H1 (cell line): ENCODE measurements around the gene METTL5. TPM values are rescaled to one million over a fixed set of nuclear protein-coding genes. Genes with fewer than 3 reads are reported as not detected.

Experiments
- CTCF ChIA-PET: fragments of 300-600 bp; sonication (Branson Sonifier 250); formaldehyde crosslinking; loops from one replicate; lab custom pipeline; 2021; ENCODE audit not compliant: partially characterized antibody; lab: Charles Lee
- POLR2A ChIA-PET: fragments of 300-600 bp; sonication (Branson Sonifier 250); formaldehyde crosslinking; loops from one replicate; lab custom pipeline; 2021; ENCODE audit warnings: inconsistent platforms; ENCODE audit not compliant: partially characterized antibody; lab: Charles Lee
- DNase-seq, 2 experiments: peaks; one replicate each; pipeline versions ENCODE4 v3.0.0 to v3.0.0-alpha.2; 2010 to 2022; ENCODE audit warnings: low spot score in 2 of 2, low read depth in 1 of 2, mixed read lengths in 1 of 2
- FAIRE-seq: peaks from 2 replicates; lab custom pipeline; 2011; peaks lifted over from hg19 to GRCh38; lab: Jason Lieb, UNC
- H2AFZ ChIP-seq: 2 replicates; pipeline ENCODE4 v1.8.1; 2012; ENCODE audit warnings: low read length, inconsistent platforms
- H2AK5ac ChIP-seq: 2 replicates; pipeline ENCODE4 v1.6.1; 2013; ENCODE audit warnings: low read depth, low read length
- H2BK120ac ChIP-seq: replicated peaks from 2 replicates; pipeline ENCODE3; 2013; ENCODE audit warnings: low read depth, low read length, inconsistent platforms
- H2BK12ac ChIP-seq: 2 replicates; pipeline ENCODE4 v1.6.1; 2013; ENCODE audit warnings: low read depth, low read length
- H2BK15ac ChIP-seq: 2 replicates; pipeline ENCODE4 v1.6.1; 2013; ENCODE audit warnings: low read length
- H2BK20ac ChIP-seq: 2 replicates; pipeline ENCODE4 v1.6.1; 2013; ENCODE audit warnings: low read length
- H2BK5ac ChIP-seq: 2 replicates; pipeline ENCODE4 v1.6.1; 2013; ENCODE audit warnings: low read depth, low read length
- H3K14ac ChIP-seq: 2 replicates; pipeline ENCODE4 v1.6.1; 2013; ENCODE audit warnings: inconsistent platforms; ENCODE audit not compliant: insufficient read length
- H3K18ac ChIP-seq: 2 replicates; pipeline ENCODE4 v1.6.1; 2013; ENCODE audit warnings: low read length; ENCODE audit errors: extremely low read depth
- H3K23ac ChIP-seq: 2 replicates; pipeline ENCODE4 v1.6.1; 2013; ENCODE audit warnings: inconsistent platforms; ENCODE audit not compliant: insufficient read length
- H3K23me2 ChIP-seq: 2 replicates; pipeline ENCODE4 v1.6.1; 2013; ENCODE audit warnings: low read depth, low read length
- H3K27ac ChIP-seq: 2 replicates; pipeline ENCODE4 v1.6.1; 2011; ENCODE audit warnings: low read depth, low read length, inconsistent platforms
- H3K27me3 ChIP-seq, 4 experiments: replicated peaks in 1 of 4; 1 replicate in 1 of 4; 2 replicates in 3 of 4; pipeline versions ENCODE4 v1.6.1 to v1.8.1; 2011 to 2013; ENCODE audit warnings: low read length in 3 of 4, mild to moderate bottlenecking in 3 of 4, inconsistent platforms in 2 of 4, mixed read lengths in 2 of 4, moderate library complexity in 1 of 4; ENCODE audit not compliant: control insufficient read depth in 3 of 4, insufficient read depth in 3 of 4; ENCODE audit errors: extremely low read depth in 1 of 4
- H3K36me3 ChIP-seq, 4 experiments: 2 replicates each; pipeline versions ENCODE4 v1.6.1 to v1.8.1; 2011 to 2013; ENCODE audit warnings: mild to moderate bottlenecking in 4 of 4, low read length in 3 of 4, moderate library complexity in 2 of 4, control low read depth in 1 of 4, inconsistent platforms in 1 of 4; ENCODE audit not compliant: insufficient read depth in 4 of 4, control insufficient read depth in 2 of 4
- H3K4ac ChIP-seq: replicated peaks from 2 replicates; pipeline ENCODE3; 2013; ENCODE audit warnings: low read length, low read depth, mixed read lengths, inconsistent platforms; ENCODE audit not compliant: insufficient read length
- H3K4me1 ChIP-seq, 4 experiments: replicated peaks in 1 of 4; 1 replicate in 1 of 4; 2 replicates in 3 of 4; pipeline versions ENCODE4 v1.6.1 to v1.8.1; 2011 to 2013; ENCODE audit warnings: low read length in 3 of 4, inconsistent platforms in 2 of 4, mixed read lengths in 1 of 4; ENCODE audit not compliant: insufficient read depth in 4 of 4, control insufficient read depth in 3 of 4
- H3K4me2 ChIP-seq, 2 experiments: 2 replicates each; pipeline versions ENCODE4 v1.6.1 to v1.8.1; 2011 to 2013; ENCODE audit warnings: low read depth in 2 of 2, low read length in 2 of 2, control low read depth in 1 of 2, inconsistent platforms in 1 of 2, mild to moderate bottlenecking in 1 of 2; ENCODE audit not compliant: insufficient read depth in 1 of 2
- H3K4me3 ChIP-seq, 4 experiments: fragments of 200-600, 300-600 bp in 1 of 4; sonication (generic), shearing (Covaris generic), sonication (Bioruptor Twin) in 1 of 4; 2 replicates each; pipeline versions ENCODE4 v1.5.1 to v1.8.1; 2011 to 2016; ENCODE audit warnings: low read length in 4 of 4, low read depth in 3 of 4, control low read depth in 2 of 4, inconsistent platforms in 2 of 4, mild to moderate bottlenecking in 2 of 4, mixed read lengths in 1 of 4, moderate library complexity in 1 of 4; ENCODE audit not compliant: insufficient read depth in 2 of 4; ENCODE audit errors: extremely low read depth in 1 of 4
- H3K56ac ChIP-seq: replicated peaks from 2 replicates; pipeline ENCODE3; 2013; ENCODE audit warnings: low read depth, mild to moderate bottlenecking, mixed read lengths, low read length, inconsistent platforms; ENCODE audit not compliant: insufficient read length
- H3K79me1 ChIP-seq: 2 replicates; pipeline ENCODE4 v1.6.1; 2013; ENCODE audit warnings: low read depth, low read length, control low read depth
- H3K79me2 ChIP-seq, 2 experiments: 2 replicates each; pipeline versions ENCODE4 v1.6.1 to v1.8.1; 2012 to 2013; ENCODE audit warnings: low read length in 2 of 2, mild to moderate bottlenecking in 2 of 2, inconsistent platforms in 1 of 2; ENCODE audit not compliant: insufficient read depth in 2 of 2, control insufficient read depth in 1 of 2
- H3K9ac ChIP-seq, 4 experiments: replicated peaks in 1 of 4; 1 replicate in 1 of 4; 2 replicates in 3 of 4; pipeline versions ENCODE4 v1.6.1 to v1.8.1; 2011 to 2013; ENCODE audit warnings: low read depth in 3 of 4, low read length in 3 of 4, control low read depth in 2 of 4, mild to moderate bottlenecking in 2 of 4, moderate library complexity in 2 of 4, inconsistent platforms in 1 of 4; ENCODE audit errors: extremely low read depth in 1 of 4
- H3K9me3 ChIP-seq, 2 experiments: 2 replicates each; pipeline versions ENCODE4 v1.6.1 to v1.8.1; 2012 to 2013; ENCODE audit warnings: mild to moderate bottlenecking in 2 of 2, moderate library complexity in 2 of 2, control low read depth in 1 of 2, inconsistent platforms in 1 of 2, low read depth in 1 of 2, low read length in 1 of 2, mixed read lengths in 1 of 2; ENCODE audit not compliant: insufficient read depth in 2 of 2
- H4K20me1 ChIP-seq, 2 experiments: replicated peaks in 1 of 2; 2 replicates each; pipeline versions ENCODE3 to v1.8.1; 2011 to 2013; ENCODE audit warnings: inconsistent platforms in 2 of 2, low read length in 2 of 2, mild to moderate bottlenecking in 1 of 2; ENCODE audit not compliant: insufficient read depth in 2 of 2, control insufficient read depth in 1 of 2
- H4K5ac ChIP-seq: 2 replicates; pipeline ENCODE4 v1.6.1; 2013; ENCODE audit warnings: low read length, low read depth, mixed read lengths, inconsistent platforms; ENCODE audit not compliant: insufficient read length
- H4K8ac ChIP-seq: 2 replicates; pipeline ENCODE4 v1.8.0; 2013; ENCODE audit warnings: mild to moderate bottlenecking, moderate library complexity, low read length, inconsistent platforms; ENCODE audit not compliant: insufficient read depth; ENCODE audit errors: extremely low read depth
- H4K91ac ChIP-seq: replicated peaks from 2 replicates; pipeline ENCODE3; 2013; ENCODE audit warnings: low read length, mixed read lengths, inconsistent platforms; ENCODE audit not compliant: insufficient read length
- CBX5 ChIP-seq: fragments of 300-800, 300-1000 bp; sonication (generic); IDR thresholded peaks from 2 replicates; pipeline ENCODE4 v1.7.1; 2016; ENCODE audit warnings: antibody characterized with exemption, low read length, low read depth
- EZH2 ChIP-seq: fragments of 200-600 bp; sonication (generic); IDR thresholded peaks from 2 replicates; pipeline ENCODE4 v1.7.1; 2012; ENCODE audit warnings: low read depth, mild to moderate bottlenecking, moderate library complexity, low read length, inconsistent platforms; ENCODE audit not compliant: severe bottlenecking
- HDAC2 ChIP-seq, 2 experiments: fragments of 300-600 bp in 1 of 2; sonication (generic) in 1 of 2; IDR thresholded peaks; 2 replicates each; pipeline ENCODE4 v1.6.1; 2011 to 2012; ENCODE audit warnings: low read depth in 2 of 2, low read length in 2 of 2, mild to moderate bottlenecking in 2 of 2, moderate library complexity in 2 of 2, borderline replicate concordance in 1 of 2, inconsistent platforms in 1 of 2
- HDAC6 ChIP-seq: IDR thresholded peaks from one replicate; pipeline ENCODE4 v1.7.1; 2012; ENCODE audit warnings: low read depth, mild to moderate bottlenecking, inconsistent platforms, low read length, moderate library complexity
- NANOG ChIP-seq: IDR thresholded peaks from 2 replicates; pipeline ENCODE4 v1.6.1; 2011; ENCODE audit warnings: low read length, low read depth, mild to moderate bottlenecking, inconsistent platforms; ENCODE audit not compliant: insufficient read depth, poor library complexity, severe bottlenecking
- RFX5 ChIP-seq: IDR thresholded peaks from 2 replicates; pipeline ENCODE4 v1.6.1; 2011; ENCODE audit warnings: low read depth, low read length, improper control_type of control experiment, borderline replicate concordance
- RNF2 ChIP-seq: fragments of 200-900, 300-1000 bp; sonication (generic); IDR thresholded peaks from 2 replicates; pipeline ENCODE4 v1.7.1; 2016; ENCODE audit warnings: borderline replicate concordance, low read depth, mild to moderate bottlenecking, antibody characterized with exemption, low read length; ENCODE audit not compliant: poor library complexity, severe bottlenecking; ENCODE audit errors: missing control alignments
- ZNF274 ChIP-seq: IDR thresholded peaks from 2 replicates; pipeline ENCODE4 v1.7.0; 2012; ENCODE audit warnings: low read length, borderline replicate concordance; ENCODE audit errors: extremely low read depth
- WGBS, 2 experiments: shearing (Covaris generic) in 1 of 2; methylation state at CpG; one replicate each; pipeline versions ENCODE4 v1.1.6 to v1.1.7; 2013 to 2015; ENCODE audit warnings: low lambda C conversion rate in 2 of 2, mixed read lengths in 2 of 2, inconsistent platforms in 1 of 2, low coverage in 1 of 2, missing lambda C conversion rate in 1 of 2; ENCODE audit not compliant: insufficient replicate concordance in 2 of 2, insufficient coverage in 1 of 2, insufficient read length in 1 of 2; ENCODE audit errors: extremely low coverage in 1 of 2, missing lambda C conversion rate in 1 of 2; 5-methylcytosine and 5-hydroxymethylcytosine counted together
- polyA plus RNA-seq, 7 experiments: library from polyadenylated mRNA; depleted of rRNA in 3 of 7; stranded (reverse) in 5 of 7; unstranded in 2 of 7; fragments of >200 nt in 5 of 7; fragments of 200-250 nt in 2 of 7; gene quantifications; 1 replicate in 5 of 7; 2 replicates in 1 of 7; 4 replicates in 1 of 7; pipeline versions ENCODE4 v1.2.1 to v1.2.3, GENCODE V29; 2011 to 2013; ENCODE audit warnings: missing spikeins in 2 of 7, mixed read lengths in 2 of 7
- total RNA-seq: library from RNA; stranded (reverse); fragmentation: NEBNext Ultra II Directional; extraction: Animal tissue kit (Norgen Biotek cat#: 25700); gene quantifications from 2 replicates; pipeline ENCODE4 v1.2.1, GENCODE V29; 2021

METTL5 gene
- total and polyA plus RNA-seq, 2 of the 8 experiments (the other 6 are each of a cell fraction or from before 2014, with no cell fraction given) = 34.5 to 74.1 TPM

DNA sequence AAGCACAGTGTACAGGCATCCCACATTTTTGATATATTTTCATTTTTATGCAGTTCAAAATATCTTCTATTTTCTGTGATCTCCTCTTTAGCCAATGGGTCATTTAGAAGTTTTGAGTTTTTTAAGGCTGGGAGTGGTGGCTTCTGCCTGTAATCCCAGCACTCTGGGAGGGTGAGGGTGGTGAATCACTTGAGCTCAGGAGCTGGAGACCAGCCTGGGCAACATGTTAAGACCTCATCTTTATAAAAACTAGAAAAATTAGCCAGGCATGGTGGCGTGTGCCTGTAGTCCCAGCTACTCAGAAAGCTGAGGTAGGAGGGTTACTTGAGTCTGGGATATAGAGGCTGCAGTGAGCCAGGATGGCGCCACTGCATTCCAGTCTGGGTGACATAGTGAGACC lies 20.3 kb upstream of the METTL5 start:
- no peak overlapping the region for H3K4ac ChIP-seq
- no peak overlapping the region for H2BK20ac ChIP-seq
- TF ChIP-seq ZNF274 = no peak
- TF ChIP-seq RNF2 = no peak
- TF ChIP-seq NANOG = no peak
- TF ChIP-seq HDAC6 = no peak
- no peak for TF ChIP-seq RFX5
- TF ChIP-seq CBX5 = no peak
- TF ChIP-seq HDAC2 (IDR thresholded peaks at IDR 0.05; ENCODE audit: borderline replicate concordance in 1 of 2, low read depth in 2 of 2, low read length in 2 of 2) = no peak
- TF ChIP-seq EZH2 = no peak
- no peak overlapping the region for H3K27ac ChIP-seq
- H2BK15ac ChIP-seq = no peak overlapping the region
- no peak overlapping the region for H4K91ac ChIP-seq
- no peaks in the 10 kb centered on the region for H3K79me1 ChIP-seq
- H4K5ac ChIP-seq = no peak overlapping the region
- H4K20me1 ChIP-seq = no peaks in the 10 kb centered on the region
- peaks cover 0 to 22% of the 10 kb centered on the region in 2 experiments; a peak in 1 of 4 replicates for H3K79me2 ChIP-seq
- no peak overlapping the region for H2BK5ac ChIP-seq
- H4K8ac ChIP-seq = no peak overlapping the region
- no peak for FAIRE-seq
- H3K4me1 ChIP-seq = no peaks in the 10 kb centered on the region
- no peak overlapping the region for H3K23ac ChIP-seq
- no peak overlapping the region for H3K56ac ChIP-seq
- no peaks in the 10 kb centered on the region for H3K27me3 ChIP-seq
- no peak overlapping the region for H2AK5ac ChIP-seq
- no peak overlapping the region for H2AFZ ChIP-seq
- WGBS, 2 experiments = 100% methylated on average over 2 of the region's 2 CpGs; no CpG with 5 or more reads in 1 of the 2 experiments
- H3K36me3 ChIP-seq = peaks cover 0 to 3% (median 0%) of the 10 kb centered on the region in 4 experiments; a peak in 1 of 8 replicates
- no peak overlapping the region for H3K18ac ChIP-seq
- H3K14ac ChIP-seq = no peak overlapping the region
- no peak for DNase-seq
- H2BK120ac ChIP-seq = no peak overlapping the region
- H3K4me2 ChIP-seq = no peak overlapping the region
- POLR2A ChIA-PET = interaction anchor here (1.5 kb wide), 1 partner anchor 17 kb away, joined by 3 read pairs; no protein-coding TSS in a partner anchor
- CTCF ChIA-PET = interaction anchor here (0.9 kb wide), 1 partner anchor 20 kb away, joined by 3 read pairs; the partner anchor contains the start of gene METTL5
- no peak overlapping the region for H2BK12ac ChIP-seq
- H3K23me2 ChIP-seq = no peaks in the 10 kb centered on the region
- H3K9me3 ChIP-seq = no peaks in the 10 kb centered on the region
- H3K4me3 ChIP-seq = no peak overlapping the region
- H3K9ac ChIP-seq = no peak overlapping the region
